GM12873 (cell line): ENCODE results near the gene ANKRD53.

Experiments used
- CTCF ChIP-seq: IDR thresholded peaks from 2 replicates; pipeline ENCODE4 v1.5.1; 2012; ENCODE audit warnings: low read depth, mild to moderate bottlenecking, moderate library complexity, low read length, control low read depth; ENCODE audit not compliant: insufficient read depth; ENCODE audit errors: missing control alignments

The ANKRD53 gene

GRCh38 chr2:70988726-70989648 lies 10.6 kb downstream of the ANKRD53 start:
- TF ChIP-seq CTCF: no peak

GRCh38 chr2:70990216-70990615 lies 11.8 kb downstream of the ANKRD53 start:
- no peak for TF ChIP-seq CTCF

GRCh38 chr2:70991142-70991541 lies 12.7 kb downstream of the ANKRD53 start:
- no peak for TF ChIP-seq CTCF

- no peak for TF ChIP-seq CTCF
Measured at GRCh38 chr2:70991742-70992141, 13.3 kb downstream of the ANKRD53 start.

GRCh38 chr2:70992945-70993853 lies 14.8 kb downstream of the ANKRD53 start:
- TF ChIP-seq CTCF: no peak

- TF ChIP-seq CTCF: no peak
Measured at GRCh38 chr2:70994009-70994698, 15.7 kb downstream of the ANKRD53 start.
